ENCODE results near the gene MCHR1.
"Not testable (repeated sequence)": the region's sequence is repeated elsewhere in the genome, so short reads cannot be mapped to it uniquely, and the experiment has no call there.

The MCHR1 gene

GRCh38 chr22:40694411-40694810 is 15.1 kb downstream of the MCHR1 start:
- no peaks in the 10 kb centered on the region for H3K27me3 Mint-ChIP-seq
- H3K27ac Mint-ChIP-seq: no peak overlapping the region
- no peak for DNase-seq
- H3K4me3 Mint-ChIP-seq: no peak overlapping the region
- no peaks in the 10 kb centered on the region for H3K36me3 Mint-ChIP-seq (ENCODE audit: low read depth)
- H3K4me1 Mint-ChIP-seq (ENCODE audit: low read depth): no peaks in the 10 kb centered on the region
- H3K9me3 Mint-ChIP-seq: no peaks in the 10 kb centered on the region

- no peaks in the 10 kb centered on the region for H3K27me3 Mint-ChIP-seq
- H3K36me3 Mint-ChIP-seq (ENCODE audit: low read depth): no peaks in the 10 kb centered on the region
- DNase-seq: no peak
- H3K27ac Mint-ChIP-seq: no peak overlapping the region
- H3K4me1 Mint-ChIP-seq (ENCODE audit: low read depth): peaks cover 9% of the 10 kb centered on the region
- H3K4me3 Mint-ChIP-seq: no peak overlapping the region
- no peaks in the 10 kb centered on the region for H3K9me3 Mint-ChIP-seq
Measured at GRCh38 chr22:40701274-40701673, 22.0 kb downstream of the MCHR1 start.

GRCh38 chr22:40703174-40703573 is 23.9 kb downstream of the MCHR1 start:
- no peaks in the 10 kb centered on the region for H3K27me3 Mint-ChIP-seq
- no peaks in the 10 kb centered on the region for H3K9me3 Mint-ChIP-seq
- no peak overlapping the region for H3K27ac Mint-ChIP-seq
- H3K36me3 Mint-ChIP-seq (ENCODE audit: low read depth): no peaks in the 10 kb centered on the region
- DNase-seq: no peak
- H3K4me1 Mint-ChIP-seq (ENCODE audit: low read depth): peaks cover 9% of the 10 kb centered on the region
- no peak overlapping the region for H3K4me3 Mint-ChIP-seq

DNA sequence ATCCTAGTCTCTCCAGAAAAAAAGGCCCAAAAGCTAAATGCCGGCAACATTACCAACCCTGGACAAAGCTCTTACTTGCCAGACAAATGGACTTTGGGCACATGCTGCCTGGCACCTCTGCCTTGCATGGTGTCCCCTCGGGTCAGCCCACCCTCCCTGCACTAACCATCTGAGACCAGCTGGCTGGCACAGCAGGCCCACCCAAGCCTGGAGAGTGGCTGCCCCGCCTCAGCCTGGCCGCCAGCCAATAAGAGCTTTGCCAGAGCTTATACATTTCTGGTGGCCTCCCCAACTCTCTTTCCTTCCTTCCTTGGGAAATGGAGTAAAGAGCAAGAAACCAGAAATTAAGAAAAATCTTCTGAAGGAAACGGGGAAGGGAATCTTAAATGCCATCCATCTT is 24.5 kb downstream of the MCHR1 start:
- Mint-ChIP-seq H3K27me3 (no peaks in the 10 kb centered on the region), H3K36me3 (ENCODE audit: low read depth) (no peaks in the 10 kb centered on the region), H3K4me3 (no peak overlapping the region), H3K4me1 (ENCODE audit: low read depth) (peaks cover 9% of the 10 kb centered on the region), H3K9me3 (no peaks in the 10 kb centered on the region), H3K27ac (no peak overlapping the region)
- DNase-seq: no peak

- H3K27me3 Mint-ChIP-seq: no peaks in the 10 kb centered on the region
- H3K4me3 Mint-ChIP-seq: no peak overlapping the region
- DNase-seq: no peak
- H3K4me1 Mint-ChIP-seq (ENCODE audit: low read depth): peaks cover 17% of the 10 kb centered on the region
- no peaks in the 10 kb centered on the region for H3K9me3 Mint-ChIP-seq
- H3K36me3 Mint-ChIP-seq (ENCODE audit: low read depth): no peaks in the 10 kb centered on the region
- peak overlapping the region; percentile 44 for H3K27ac Mint-ChIP-seq
Measured at GRCh38 chr22:40705918-40706682, 26.8 kb downstream of the MCHR1 start.

GRCh38 chr22:40707154-40707553 is 27.9 kb downstream of the MCHR1 start:
- no peaks in the 10 kb centered on the region for H3K27me3 Mint-ChIP-seq
- peaks cover 20% of the 10 kb centered on the region for H3K4me1 Mint-ChIP-seq (ENCODE audit: low read depth)
- H3K36me3 Mint-ChIP-seq (ENCODE audit: low read depth): no peaks in the 10 kb centered on the region
- H3K9me3 Mint-ChIP-seq: no peaks in the 10 kb centered on the region
- no peak overlapping the region for H3K27ac Mint-ChIP-seq
- DNase-seq: no peak
- H3K4me3 Mint-ChIP-seq: no peak overlapping the region

DNA sequence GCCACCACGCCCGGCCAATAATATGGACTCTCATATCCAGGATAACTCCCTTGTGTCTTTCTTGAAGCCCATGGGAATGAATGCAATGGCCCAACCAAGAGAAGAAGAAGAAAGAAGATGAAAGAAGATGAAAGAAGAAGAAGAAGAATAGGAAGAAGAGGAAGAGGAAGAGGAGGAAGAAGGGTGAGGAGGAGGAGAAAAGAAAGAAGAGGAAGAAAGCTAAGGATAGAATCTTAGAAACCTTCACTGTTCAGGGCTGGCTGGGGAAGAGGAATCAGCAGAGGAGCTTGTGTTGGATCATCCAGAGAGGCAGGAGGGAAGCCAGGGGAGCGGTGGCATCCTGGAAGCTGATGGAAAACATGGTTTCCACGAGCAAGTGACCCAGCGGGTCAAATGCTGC is 28.9 kb downstream of the MCHR1 start:
- Mint-ChIP-seq H3K27ac (no peak overlapping the region), H3K27me3 (no peaks in the 10 kb centered on the region), H3K4me3 (no peak overlapping the region), H3K36me3 (ENCODE audit: low read depth) (no peaks in the 10 kb centered on the region), H3K9me3 (no peaks in the 10 kb centered on the region), H3K4me1 (ENCODE audit: low read depth) (peaks cover 18% of the 10 kb centered on the region)
- no peak for DNase-seq

DNA sequence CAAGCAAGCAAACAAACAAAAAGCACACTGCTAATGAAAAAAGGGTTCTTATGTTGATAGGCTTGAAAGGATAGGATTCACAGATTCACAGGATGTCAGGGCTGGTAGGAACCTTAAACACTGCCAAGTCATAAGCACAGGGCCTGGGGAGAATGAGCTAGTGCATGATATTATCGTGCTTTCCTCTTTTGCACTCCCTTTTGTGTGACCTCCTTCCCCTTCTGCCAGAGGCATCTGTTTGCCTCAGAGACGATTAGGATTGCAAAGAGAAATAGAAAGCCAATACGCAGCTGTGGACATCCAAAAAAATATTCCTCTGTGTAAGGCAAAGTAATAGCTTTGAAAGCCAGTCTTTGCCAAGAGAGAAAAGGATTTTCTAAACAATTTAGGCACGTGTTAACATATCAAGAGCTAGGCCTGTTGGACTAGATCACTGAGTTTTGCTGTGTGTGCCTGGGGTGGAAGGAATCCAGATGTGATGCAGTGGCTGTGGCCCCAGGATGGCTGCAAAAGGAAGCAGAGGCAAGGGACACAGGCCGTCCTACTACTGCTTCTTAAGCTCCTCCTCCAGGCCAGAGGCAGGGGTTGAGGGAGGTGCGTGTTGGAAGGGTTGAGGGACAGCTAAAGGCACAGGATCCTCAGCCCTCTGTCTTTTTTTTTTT is 30.6 kb downstream of the MCHR1 start:
- Mint-ChIP-seq H3K27me3 (peaks cover 2% of the 10 kb centered on the region), H3K36me3 (ENCODE audit: low read depth) (no peaks in the 10 kb centered on the region), H3K27ac (peak overlapping the region; percentile 2), H3K4me3 (no peak overlapping the region), H3K4me1 (ENCODE audit: low read depth) (peaks cover 23% of the 10 kb centered on the region), H3K9me3 (no peaks in the 10 kb centered on the region)
- no peak for DNase-seq

DNA sequence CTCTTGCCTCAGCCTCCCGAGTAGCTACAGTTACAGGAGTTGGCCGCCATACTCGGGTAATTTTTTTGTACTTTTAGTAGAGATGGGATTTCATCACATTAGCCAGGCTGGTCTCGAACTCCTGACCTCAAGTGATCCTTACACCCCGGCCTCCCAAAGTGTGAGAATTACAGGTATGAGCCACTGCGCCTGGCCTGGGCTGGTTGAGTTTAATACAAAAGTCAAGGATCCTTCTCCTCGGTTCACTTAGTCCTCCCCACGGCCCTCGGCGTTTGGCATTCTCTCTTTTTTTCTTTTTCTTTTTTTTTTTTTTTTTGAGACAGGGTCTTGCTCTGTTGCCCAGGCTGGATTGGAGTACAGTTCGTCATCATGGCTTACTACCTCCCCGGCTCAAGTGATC is 33.0 kb downstream of the MCHR1 start:
- no peaks in the 10 kb centered on the region for H3K36me3 Mint-ChIP-seq (ENCODE audit: low read depth)
- H3K9me3 Mint-ChIP-seq: no peaks in the 10 kb centered on the region
- no peak for DNase-seq
- no peak overlapping the region for H3K4me3 Mint-ChIP-seq
- H3K27me3 Mint-ChIP-seq: peaks cover 2% of the 10 kb centered on the region
- no peak overlapping the region for H3K27ac Mint-ChIP-seq
- H3K4me1 Mint-ChIP-seq (ENCODE audit: low read depth): peaks cover 26% of the 10 kb centered on the region

DNA sequence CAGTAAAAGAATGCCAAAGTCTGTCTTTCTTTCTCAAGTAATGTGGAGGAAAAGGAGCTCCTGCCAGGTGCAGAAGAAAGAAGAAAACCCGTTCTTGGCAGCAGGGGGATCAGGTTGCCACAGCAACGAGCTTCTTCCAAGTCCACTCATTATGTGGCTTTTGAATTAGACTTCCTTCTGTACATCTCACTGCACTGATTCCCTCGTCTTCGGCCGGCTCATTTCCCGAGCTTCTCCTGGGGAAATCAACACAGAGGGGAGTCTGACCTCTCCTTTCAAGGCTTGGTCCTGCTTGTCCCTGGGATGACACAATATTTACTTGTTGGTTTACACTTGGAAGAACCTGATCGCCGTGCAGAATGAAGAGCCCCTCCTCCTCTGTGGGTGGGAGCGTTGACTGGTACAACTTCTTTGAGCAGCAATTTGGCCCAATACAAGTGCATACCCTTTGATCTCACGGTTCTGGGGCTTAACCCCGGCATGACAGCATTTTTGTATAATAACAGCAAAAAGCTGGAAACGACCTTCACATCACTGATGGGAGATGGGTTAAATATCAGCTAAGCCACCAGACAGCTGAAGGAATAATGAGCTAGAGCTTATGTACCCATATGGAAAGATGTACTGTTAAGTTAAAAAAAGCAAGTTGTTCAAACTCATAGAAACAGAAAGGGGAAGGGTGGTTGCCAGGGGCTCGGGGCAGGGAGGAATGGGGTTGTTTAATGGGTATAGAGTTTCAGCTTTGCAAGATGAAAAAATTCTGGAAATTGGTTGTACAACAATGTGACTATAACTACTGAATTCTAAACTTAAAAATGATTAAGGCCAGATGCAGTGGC is 35.4 kb downstream of the MCHR1 start:
- Mint-ChIP-seq H3K4me1 (ENCODE audit: low read depth) (peaks cover 31% of the 10 kb centered on the region), H3K27ac (no peak overlapping the region), H3K36me3 (ENCODE audit: low read depth) (no peaks in the 10 kb centered on the region), H3K4me3 (no peak overlapping the region), H3K27me3 (peaks cover 2% of the 10 kb centered on the region), H3K9me3 (no peaks in the 10 kb centered on the region)
- no peak for DNase-seq

DNA sequence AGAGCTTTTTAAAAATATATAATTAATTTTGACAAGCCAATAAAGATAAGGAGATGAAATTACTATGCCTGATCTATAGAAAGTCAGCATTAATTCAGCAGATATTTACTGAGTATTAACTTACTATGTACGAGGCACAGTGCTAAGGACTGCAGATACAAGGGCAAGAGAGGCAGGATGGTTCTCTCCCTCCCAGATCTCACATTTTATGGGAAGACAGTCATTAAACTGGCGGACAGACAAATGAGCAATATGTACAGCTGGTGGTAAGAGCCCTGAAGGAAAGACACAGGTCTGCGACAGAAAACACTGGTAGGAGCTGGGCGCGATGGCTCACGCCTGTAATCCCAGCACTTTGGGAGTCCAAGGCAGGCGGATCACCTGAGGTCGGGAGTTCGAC is 36.8 kb downstream of the MCHR1 start:
- DNase-seq: no peak
- H3K27ac Mint-ChIP-seq: no peak overlapping the region
- H3K27me3 Mint-ChIP-seq: peaks cover 2% of the 10 kb centered on the region
- H3K9me3 Mint-ChIP-seq: no peaks in the 10 kb centered on the region
- H3K4me3 Mint-ChIP-seq: no peak overlapping the region
- H3K36me3 Mint-ChIP-seq (ENCODE audit: low read depth): no peaks in the 10 kb centered on the region
- peaks cover 30% of the 10 kb centered on the region for H3K4me1 Mint-ChIP-seq (ENCODE audit: low read depth)

GRCh38 chr22:40717657-40718056 is 38.4 kb downstream of the MCHR1 start:
- not testable (repeated sequence) for DNase-seq; H3K27me3 Mint-ChIP-seq; H3K27ac Mint-ChIP-seq; H3K4me3 Mint-ChIP-seq; H3K36me3 Mint-ChIP-seq (ENCODE audit: low read depth); H3K9me3 Mint-ChIP-seq
- peaks cover 24% of the 10 kb centered on the region for H3K4me1 Mint-ChIP-seq (ENCODE audit: low read depth)

DNA sequence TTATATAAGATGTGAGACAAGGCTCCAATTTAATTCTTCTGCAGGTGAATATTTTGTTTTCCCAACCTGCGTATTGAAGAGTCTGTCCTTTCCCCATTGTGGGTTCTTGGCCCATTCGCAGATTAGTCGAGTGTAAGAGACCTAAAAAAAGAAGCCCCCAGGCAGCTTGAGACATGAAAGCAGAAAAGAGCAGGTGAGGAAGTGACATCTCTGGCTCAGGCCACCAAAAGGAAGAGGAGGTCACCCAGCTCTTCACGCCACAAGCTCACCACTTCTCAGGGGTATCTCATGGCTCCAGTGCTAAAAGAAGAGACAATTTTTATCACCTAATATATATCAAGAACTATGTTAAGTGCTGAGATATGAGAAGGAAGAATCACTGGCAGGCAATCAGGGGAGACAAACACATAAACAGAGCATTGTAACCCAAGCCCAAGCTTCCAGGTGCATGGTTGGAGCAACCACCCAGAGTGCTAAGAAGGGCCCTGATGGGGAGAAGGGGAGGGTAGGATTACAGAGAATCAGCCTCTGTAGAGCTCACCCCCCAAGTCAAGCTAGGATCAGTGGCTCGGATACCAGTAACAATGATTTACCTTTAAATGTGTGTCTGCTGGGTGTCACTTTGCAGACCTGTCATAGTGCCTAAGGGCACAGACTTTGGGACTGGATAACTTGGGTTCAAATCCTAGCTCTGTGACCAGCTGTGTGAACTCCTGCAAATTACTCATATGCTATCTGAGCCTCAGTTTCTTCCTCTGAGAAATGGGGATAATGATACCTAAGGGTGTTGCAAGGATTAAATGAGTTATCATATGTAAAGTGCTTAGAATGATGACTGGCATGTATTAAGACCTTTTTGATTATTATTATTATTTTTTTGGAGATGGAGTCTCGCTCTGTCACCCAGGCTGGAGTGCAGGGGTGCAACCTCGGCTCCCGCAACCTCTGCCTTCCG is 39.2 kb downstream of the MCHR1 start:
- Mint-ChIP-seq H3K4me1 (ENCODE audit: low read depth) (peaks cover 24% of the 10 kb centered on the region), H3K27ac (no peak overlapping the region), H3K9me3 (no peaks in the 10 kb centered on the region), H3K27me3 (peaks cover 2% of the 10 kb centered on the region), H3K36me3 (ENCODE audit: low read depth) (no peaks in the 10 kb centered on the region), H3K4me3 (no peak overlapping the region)
- no peak for DNase-seq

DNA sequence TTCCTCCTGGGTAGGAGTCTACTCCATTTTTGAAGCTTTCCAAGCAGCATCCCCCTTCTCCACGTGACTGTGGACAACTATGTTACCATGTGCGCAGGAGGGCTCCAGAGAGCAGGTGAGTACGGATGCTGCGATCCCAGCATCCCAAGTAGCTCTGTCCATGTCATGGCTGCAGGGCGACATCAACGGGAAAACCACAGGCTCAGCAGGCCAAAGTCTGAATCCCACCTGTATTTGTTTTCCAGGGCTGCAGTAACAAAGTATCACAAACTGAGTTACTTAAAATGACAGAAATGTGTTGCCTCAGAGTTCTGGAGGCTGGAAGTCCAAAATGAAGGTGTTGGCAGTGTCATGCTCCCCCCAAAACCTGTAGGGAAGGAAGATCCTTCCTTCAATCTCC is 40.3 kb downstream of the MCHR1 start:
- no peaks in the 10 kb centered on the region for H3K36me3 Mint-ChIP-seq (ENCODE audit: low read depth)
- H3K4me1 Mint-ChIP-seq (ENCODE audit: low read depth): peaks cover 22% of the 10 kb centered on the region
- H3K4me3 Mint-ChIP-seq: no peak overlapping the region
- DNase-seq: no peak
- H3K27ac Mint-ChIP-seq: no peak overlapping the region
- peaks cover under 1% of the 10 kb centered on the region for H3K27me3 Mint-ChIP-seq
- H3K9me3 Mint-ChIP-seq: no peaks in the 10 kb centered on the region
